HL-60 (cell line): ENCODE results near the gene FBXW4.

Experiments used
- DNase-seq, 2 experiments: peaks; one replicate each; pipeline ENCODE4 v3.0.0-alpha.2; 2010 to 2020; ENCODE audit warnings: low read depth in 1 of 2, low spot score in 1 of 2
- H3K27ac ChIP-seq: fragments of 250-450 bp; sonication (Bioruptor Pico); replicated peaks from 2 replicates; pipeline ENCODE4 v1.5.1; 2020; ENCODE audit warnings: mild to moderate bottlenecking, moderate library complexity
- H3K27me3 ChIP-seq: fragments of 250-450 bp; sonication (Bioruptor Pico); 2 replicates; pipeline ENCODE4 v1.5.1; 2021; ENCODE audit warnings: mild to moderate bottlenecking, moderate library complexity; ENCODE audit not compliant: insufficient read depth, poor library complexity, severe bottlenecking
- H3K4me3 ChIP-seq: replicated peaks from 2 replicates; pipeline ENCODE4 v1.5.1; 2011; ENCODE audit warnings: mild to moderate bottlenecking, control low read depth, low read length; ENCODE audit not compliant: insufficient read depth
- CTCF ChIP-seq: IDR thresholded peaks from one replicate; pipeline ENCODE4 v1.5.1; 2011; ENCODE audit warnings: low read length, control low read depth, inconsistent platforms; ENCODE audit not compliant: insufficient read depth
- GABPA ChIP-seq: IDR thresholded peaks from 2 replicates; pipeline ENCODE4 v1.6.1; 2012; ENCODE audit warnings: low read depth
- POLR2AphosphoS5 ChIP-seq: IDR thresholded peaks from 2 replicates; pipeline ENCODE4 v1.6.1; 2012; ENCODE audit warnings: low read depth
- REST ChIP-seq: IDR thresholded peaks from 2 replicates; pipeline ENCODE4 v1.6.1; 2012; ENCODE audit warnings: low read depth; ENCODE audit not compliant: insufficient replicate concordance
- SPI1 ChIP-seq: IDR thresholded peaks from 2 replicates; pipeline ENCODE4 v1.6.1; 2012; ENCODE audit warnings: low read depth, mild to moderate bottlenecking, borderline replicate concordance

The FBXW4 gene

GRCh38 chr10:101629837-101630632 lies 64.9 kb downstream of the FBXW4 start:
- Histone ChIP-seq H3K27me3 (no peaks in the 10 kb centered on the region), H3K27ac (no peak overlapping the region)

GRCh38 chr10:101625821-101626412 lies 69.1 kb downstream of the FBXW4 start:
- DNase-seq, result no peak
- H3K27ac ChIP-seq, result no peak overlapping the region
- H3K4me3 ChIP-seq, result no peak overlapping the region
- TF ChIP-seq POLR2AphosphoS5 (no peak), SPI1 (no peak), CTCF (no peak), REST (no peak), GABPA (no peak)
- H3K27me3 ChIP-seq, result no peaks in the 10 kb centered on the region

More at GRCh38 chr10:101629837-101630632, 64.9 kb downstream of the FBXW4 start:
- no peak for TF ChIP-seq CTCF
- no peak for TF ChIP-seq POLR2AphosphoS5
- no peak for TF ChIP-seq GABPA
- no peak for TF ChIP-seq SPI1
- no peak for TF ChIP-seq REST
- no peak overlapping the region for H3K4me3 ChIP-seq
- DNase-seq, result no peak

DNA sequence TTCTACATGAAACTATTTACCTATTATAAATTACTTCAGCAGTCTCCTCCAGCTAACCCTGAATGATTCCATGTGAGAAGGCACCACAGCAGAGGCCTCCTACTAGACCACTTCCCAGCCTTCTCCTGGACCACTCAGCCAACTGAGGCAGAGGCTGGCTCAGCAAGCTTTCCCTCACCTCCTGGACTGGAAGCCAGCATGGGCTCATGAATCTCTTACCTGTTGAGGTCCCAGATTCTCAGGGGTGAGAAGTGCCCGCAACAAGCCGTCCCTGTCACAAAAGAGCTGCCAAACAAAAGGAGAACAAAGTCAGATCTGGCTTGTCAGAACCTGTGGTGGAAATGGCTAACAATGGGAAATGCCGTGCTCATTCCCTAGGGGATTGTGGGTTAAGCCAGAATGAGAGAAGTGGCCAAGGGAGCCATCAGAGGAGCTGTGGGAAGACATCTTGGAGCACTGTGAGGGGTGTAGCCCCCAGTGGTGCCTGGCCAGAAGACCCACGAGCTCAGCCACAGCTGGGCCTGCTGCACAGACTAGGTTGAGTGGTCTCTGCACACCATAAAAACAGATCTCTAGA lies 70.4 kb downstream of the FBXW4 start:
- no peak overlapping the region for H3K4me3 ChIP-seq
- H3K27me3 ChIP-seq, result no peaks in the 10 kb centered on the region
- no peak overlapping the region for H3K27ac ChIP-seq
- TF ChIP-seq POLR2AphosphoS5, result no peak
- TF ChIP-seq CTCF, result no peak
- no peak for TF ChIP-seq REST
- TF ChIP-seq SPI1, result no peak
- no peak for TF ChIP-seq GABPA
- DNase-seq, result no peak
